Neural crest cell (in vitro differentiated cells): ENCODE measurements around the gene LIMS2. TPM values are rescaled to one million over a fixed set of nuclear protein-coding genes. Genes with fewer than 3 reads are reported as not detected.
A peak's percentile ranks its signal among the peaks of the same experiment; 100 is the strongest.

Experiments used
- DNase-seq: peaks from one replicate; pipeline ENCODE4 v3.0.0; 2021; ENCODE audit warnings: low read depth, mixed read lengths, low spot score
- H3K27ac Mint-ChIP-seq: one replicate; pipeline ENCODE4 v1.8.0; 2021; ENCODE audit warnings: mild to moderate bottlenecking, mixed read lengths; ENCODE audit not compliant: unreplicated experiment
- H3K27me3 Mint-ChIP-seq: 2 replicates; pipeline ENCODE4 v1.8.0; 2021; ENCODE audit warnings: low read depth, mild to moderate bottlenecking, mixed read lengths
- H3K36me3 Mint-ChIP-seq: 2 replicates; pipeline ENCODE4 v1.8.0; 2021; ENCODE audit warnings: low read depth, mild to moderate bottlenecking, mixed read lengths
- H3K4me1 Mint-ChIP-seq: 2 replicates; pipeline ENCODE4 v1.8.0; 2021; ENCODE audit warnings: mixed read lengths
- H3K4me3 Mint-ChIP-seq: one replicate; pipeline ENCODE4 v1.8.0; 2021; ENCODE audit warnings: mild to moderate bottlenecking, mixed read lengths
- H3K9me3 Mint-ChIP-seq: 2 replicates; pipeline ENCODE4 v1.8.0; 2021; ENCODE audit warnings: mixed read lengths
- CTCF ChIP-seq: fragments of 200-600 bp; sonication (generic); conservative IDR thresholded peaks from 2 replicates; pipeline ENCODE4 v1.5.0; 2021; ENCODE audit warnings: antibody characterized with exemption, mild to moderate bottlenecking
- total RNA-seq: library from RNA; stranded (reverse); gene quantifications from 2 replicates; pipeline ENCODE4 v1.2.1, GENCODE V29; 2021

Gene LIMS2
- total RNA-seq, 1 donor from 2014 or later = 7.6 TPM

GRCh38 chr2:127681288-127681804, 6.0 kb upstream of the LIMS2 start:
- Mint-ChIP-seq H3K4me3 (no peak overlapping the region), H3K27ac (no peak overlapping the region), H3K9me3 (no peaks in the 10 kb centered on the region), H3K36me3 (no peaks in the 10 kb centered on the region), H3K27me3 (peaks cover 24% of the 10 kb centered on the region), H3K4me1 (no peaks in the 10 kb centered on the region)
- no peak for DNase-seq
- no peak for TF ChIP-seq CTCF

- no peak for DNase-seq
- peaks cover 4% of the 10 kb centered on the region for H3K4me1 Mint-ChIP-seq
- peaks cover 30% of the 10 kb centered on the region for H3K27me3 Mint-ChIP-seq
- H3K36me3 Mint-ChIP-seq = no peaks in the 10 kb centered on the region
- H3K27ac Mint-ChIP-seq = peak overlapping the region; percentile 47
- no peaks in the 10 kb centered on the region for H3K9me3 Mint-ChIP-seq
- H3K4me3 Mint-ChIP-seq = no peak overlapping the region
- TF ChIP-seq CTCF = no peak
Observed at GRCh38 chr2:127680706-127681287, 5.5 kb upstream of the LIMS2 start.

- DNase-seq = no peak
- H3K4me3 Mint-ChIP-seq = no peak overlapping the region
- H3K27me3 Mint-ChIP-seq = peaks cover 33% of the 10 kb centered on the region
- no peaks in the 10 kb centered on the region for H3K9me3 Mint-ChIP-seq
- no peaks in the 10 kb centered on the region for H3K36me3 Mint-ChIP-seq
- peaks cover 6% of the 10 kb centered on the region for H3K4me1 Mint-ChIP-seq
- no peak for TF ChIP-seq CTCF
- no peak overlapping the region for H3K27ac Mint-ChIP-seq
Observed at GRCh38 chr2:127679680-127680361, 4.5 kb upstream of the LIMS2 start.

GRCh38 chr2:127678991-127679390, 3.7 kb upstream of the LIMS2 start:
- no peaks in the 10 kb centered on the region for H3K9me3 Mint-ChIP-seq
- TF ChIP-seq CTCF = no peak
- peaks cover 11% of the 10 kb centered on the region for H3K4me1 Mint-ChIP-seq
- H3K4me3 Mint-ChIP-seq = no peak overlapping the region
- no peaks in the 10 kb centered on the region for H3K36me3 Mint-ChIP-seq
- no peak overlapping the region for H3K27ac Mint-ChIP-seq
- peaks cover 39% of the 10 kb centered on the region for H3K27me3 Mint-ChIP-seq
- no peak for DNase-seq

GRCh38 chr2:127678531-127678930, 3.2 kb upstream of the LIMS2 start:
- H3K36me3 Mint-ChIP-seq = no peaks in the 10 kb centered on the region
- H3K27me3 Mint-ChIP-seq = peaks cover 44% of the 10 kb centered on the region
- TF ChIP-seq CTCF = no peak
- H3K27ac Mint-ChIP-seq = no peak overlapping the region
- H3K4me3 Mint-ChIP-seq = no peak overlapping the region
- no peak for DNase-seq
- no peaks in the 10 kb centered on the region for H3K9me3 Mint-ChIP-seq
- H3K4me1 Mint-ChIP-seq = peaks cover 11% of the 10 kb centered on the region
